K562 (cell line): ENCODE data around the gene FKBP1B. TPM values are rescaled to one million over a fixed set of nuclear protein-coding genes. Genes with fewer than 3 reads are reported as not detected.
A peak's percentile ranks its signal among the peaks of the same experiment; 100 is the strongest.

Experiments
- ATAC-seq: fragments of 200-7000 bp; cut with Tn5 transposase; 3 replicates; pipeline ENCODE4 v1.9.1; 2020; ENCODE audit warnings: moderate library complexity
- BruUV-seq: library from RNA; stranded (reverse); fragments of 400-500 nt; replicated peaks from 2 replicates; lab custom pipeline; 2021; lab: Mats Ljungman, UMichigan
- CTCF ChIA-PET: fragments of 300-600 bp; formaldehyde crosslinking; extraction: SDS; loops from one replicate; lab custom pipeline; 2021; ENCODE audit warnings: low intra/inter-chr PET ratio; lab: Yijun Ruan, JAX
- POLR2A ChIA-PET: fragments of 300-600, 350-650 bp; sonication (Branson Sonifier 250); formaldehyde crosslinking; extraction: SDS; loops from one replicate; lab custom pipeline; 2021; ENCODE audit warnings: antibody characterized with exemption, inconsistent platforms; lab: Yijun Ruan, JAX
- DNase-seq, 4 experiments: peaks; one replicate each; pipeline versions ENCODE4 v3.0.0 to v3.0.0-alpha.2; 2011 to 2018; ENCODE audit warnings: low spot score in 3 of 4, mixed read lengths in 3 of 4; ENCODE audit errors: extremely low read depth in 1 of 4
- FAIRE-seq: peaks from 2 replicates; lab custom pipeline; 2011; peaks lifted over from hg19 to GRCh38; lab: Jason Lieb, UNC
- H2AFZ ChIP-seq: 2 replicates; pipeline ENCODE4 v1.6.0; 2011; ENCODE audit warnings: low read depth, low read length, control low read depth, inconsistent platforms
- H3K27ac ChIP-seq: fragments of 200-600 bp; 3 replicates; pipeline ENCODE4 v1.8.0; 2011; ENCODE audit warnings: low read depth, mild to moderate bottlenecking, control low read depth, inconsistent platforms, low read length, moderate library complexity, mixed read lengths; ENCODE audit errors: extremely low read depth
- H3K27me3 ChIP-seq, 2 experiments: fragments of 300-600 bp in 1 of 2; 2 replicates in 1 of 2; 3 replicates in 1 of 2; pipeline versions ENCODE4 v1.6.0 to v1.8.0; 2011; ENCODE audit warnings: inconsistent platforms in 2 of 2, low read length in 2 of 2, mild to moderate bottlenecking in 1 of 2, mixed read lengths in 1 of 2, moderate library complexity in 1 of 2; ENCODE audit not compliant: control insufficient read depth in 2 of 2, insufficient read depth in 2 of 2
- H3K36me3 ChIP-seq: fragments of 300-600 bp; 3 replicates; pipeline ENCODE4 v1.8.0; 2011; ENCODE audit warnings: mild to moderate bottlenecking, low read length, inconsistent platforms; ENCODE audit not compliant: control insufficient read depth, insufficient read depth
- H3K4me1 ChIP-seq, 2 experiments: fragments of 200-600 bp in 1 of 2; replicated peaks in 1 of 2; 2 replicates in 1 of 2; 3 replicates in 1 of 2; pipeline versions ENCODE4 v1.5.1 to v1.8.0; 2011; ENCODE audit warnings: inconsistent platforms in 2 of 2, low read length in 2 of 2, mild to moderate bottlenecking in 1 of 2, mixed read lengths in 1 of 2, moderate library complexity in 1 of 2; ENCODE audit not compliant: control insufficient read depth in 2 of 2, insufficient read depth in 2 of 2
- H3K4me2 ChIP-seq: 2 replicates; pipeline ENCODE4 v1.6.1; 2011; ENCODE audit warnings: low read length, control low read depth, inconsistent platforms, mixed read lengths; ENCODE audit not compliant: insufficient read depth
- H3K4me3 ChIP-seq: fragments of 200-600 bp; sonication (generic), shearing (Covaris generic); 2 replicates; pipeline ENCODE4 v1.5.1; 2016; ENCODE audit warnings: control low read depth, inconsistent platforms
- H3K79me2 ChIP-seq: fragments of 200-600 bp; 3 replicates; pipeline ENCODE4 v1.8.0; 2011; ENCODE audit warnings: low read length, inconsistent platforms; ENCODE audit not compliant: control insufficient read depth, insufficient read depth
- H3K9ac ChIP-seq, 2 experiments: 2 replicates each; pipeline versions ENCODE4 v1.6.0 to v1.6.1; 2011; ENCODE audit warnings: low read depth in 2 of 2, low read length in 2 of 2, control low read depth in 1 of 2, inconsistent platforms in 1 of 2, mild to moderate bottlenecking in 1 of 2, mixed read lengths in 1 of 2; ENCODE audit not compliant: insufficient read depth in 1 of 2
- H3K9me1 ChIP-seq: one replicate; pipeline ENCODE4 v1.6.0; 2011; ENCODE audit warnings: inconsistent platforms, mild to moderate bottlenecking, low read length, moderate library complexity; ENCODE audit not compliant: control insufficient read depth, insufficient read depth
- H3K9me3 ChIP-seq: replicated peaks from 2 replicates; pipeline ENCODE4 v1.5.1; 2011; ENCODE audit warnings: low read depth, low read length, inconsistent platforms; ENCODE audit not compliant: control insufficient read depth, insufficient read depth
- H4K20me1 ChIP-seq: replicated peaks from 2 replicates; pipeline ENCODE4 v1.6.1; 2011; ENCODE audit warnings: low read length, inconsistent platforms, mixed read lengths; ENCODE audit not compliant: control insufficient read depth, insufficient read depth
- BRF2 ChIP-seq: IDR thresholded peaks from 3 replicates; pipeline ENCODE4 v1.6.1; 2011; ENCODE audit warnings: borderline replicate concordance, mild to moderate bottlenecking; ENCODE audit not compliant: insufficient read length, insufficient read depth
- CHD1 ChIP-seq: fragments of 200-600 bp; sonication (generic); IDR thresholded peaks from one replicate; pipeline ENCODE4 v1.6.1; 2012; ENCODE audit warnings: mild to moderate bottlenecking, moderate library complexity, low read length, inconsistent platforms
- EGR1 ChIP-seq: fragments of 450-650 bp; conservative IDR thresholded peaks from 2 replicates; pipeline ENCODE4 v1.6.1; 2017; ENCODE audit warnings: mild to moderate bottlenecking
- FOXP1 ChIP-seq: sonication (generic); formaldehyde crosslinking; IDR thresholded peaks from 2 replicates; pipeline ENCODE4 v1.8.0; 2022; ENCODE audit warnings: mild to moderate bottlenecking, missing genetic modification reagents
- MAX ChIP-seq: sonication (generic); formaldehyde crosslinking; IDR thresholded peaks from 2 replicates; pipeline ENCODE4 v1.9.0; 2022; ENCODE audit warnings: mild to moderate bottlenecking, missing genetic modification reagents
- MLLT1 ChIP-seq, 2 experiments: fragments of 450-650 bp; IDR thresholded peaks; 2 replicates each; pipeline ENCODE4 v1.6.1; 2016
- MNT ChIP-seq, 2 experiments: fragments of 450-650 bp; conservative IDR thresholded peaks; 2 replicates each; pipeline ENCODE4 v1.6.1; 2017; ENCODE audit warnings: mild to moderate bottlenecking in 2 of 2, moderate library complexity in 2 of 2
- POLR2AphosphoS2 ChIP-seq: IDR thresholded peaks from 2 replicates; pipeline ENCODE4 v1.6.1; 2012; ENCODE audit warnings: low read length, improper control_type of control experiment
- TFAM ChIP-seq: fragments of 250-450 bp; sonication (Bioruptor Pico); conservative IDR thresholded peaks from 2 replicates; pipeline ENCODE4 v1.5.0; 2021; ENCODE audit warnings: mild to moderate bottlenecking, moderate library complexity
- TOE1 ChIP-seq, 2 experiments: fragments of 450-650 bp in 1 of 2; sonication (generic) in 1 of 2; formaldehyde crosslinking in 1 of 2; IDR thresholded peaks; 2 replicates each; pipeline versions ENCODE4 v1.7.1 to v1.8.0; 2016 to 2022; ENCODE audit warnings: borderline replicate concordance in 2 of 2, mild to moderate bottlenecking in 2 of 2, antibody characterized with exemption in 1 of 2, inconsistent platforms in 1 of 2, low read depth in 1 of 2, missing genetic modification reagents in 1 of 2, moderate library complexity in 1 of 2
- WGBS: fragments of 100-300 bp; shearing (Covaris generic); methylation state at CpG from one replicate; pipeline ENCODE4 v1.1.6; 2016; ENCODE audit warnings: low coverage, mixed read lengths; ENCODE audit not compliant: insufficient coverage; ENCODE audit errors: missing lambda C conversion rate; 5-methylcytosine and 5-hydroxymethylcytosine counted together
- in situ Hi-C: fragments of 300-500 bp; cut with MboI; formaldehyde crosslinking; loops from 4 replicates; pipeline ENCODE4 v1.15.0; 2018; ENCODE audit warnings: inconsistent platforms, mixed read lengths
- intact Hi-C: fragments of 100-400 bp; cut with micrococcal nuclease; formaldehyde crosslinking; loops from 2 replicates; pipeline ENCODE4 v1.14.2; 2022
- polyA plus RNA-seq, 8 experiments: library from polyadenylated mRNA; depleted of rRNA in 4 of 8; stranded (reverse) in 5 of 8; unstranded in 3 of 8; fragments of >200 nt; fragmentation: Nextera tagmentation in 2 of 8; fragmentation: Illumina TruSeq in 1 of 8; extraction: Ambion mirVana in 2 of 8; extraction: Trizol in 1 of 8; gene quantifications; 2 replicates each; pipeline versions ENCODE4 v1.2.1 to v1.2.3, GENCODE V29; 2011 to 2014; ENCODE audit warnings: inconsistent platforms in 1 of 8, missing spikeins in 1 of 8
- total RNA-seq, 7 experiments: library from RNA; depleted of rRNA in 6 of 7; stranded (reverse); fragments of >200 nt in 6 of 7; fragmentation: Illumina TruSeq in 2 of 7; extraction: Trizol in 2 of 7; gene quantifications; 2 replicates each; pipeline versions ENCODE4 v1.2.1 to v1.2.3, GENCODE V29; 2011 to 2021; ENCODE audit warnings: low replicate concordance in 1 of 7

The FKBP1B gene
- total and polyA plus RNA-seq, 9 of the 15 experiments (the other 6 are each of a cell fraction or from before 2014, with no cell fraction given): 0.58 to 9.4 (median 1.6) TPM

GRCh38 chr2:24076849-24077534 lies 27.5 kb downstream of the FKBP1B start (continued):
- 0 out of 2 replicates have a peak, but pooled peaks have one; percentile 15 for TF ChIP-seq POLR2AphosphoS2
- TF ChIP-seq TOE1 (IDR thresholded peaks at IDR 0.05; ENCODE audit: borderline replicate concordance): no peak
- no peak for TF ChIP-seq TOE1 (CRISPR knock-in tag; IDR thresholded peaks at IDR 0.05; ENCODE audit: borderline replicate concordance, low read depth)
- peak; percentile 56; the same call in 1 of the 2 replicates for TF ChIP-seq MAX (CRISPR knock-in tag)
- TF ChIP-seq MNT (conservative IDR thresholded peaks at IDR 0.05): no peak

GRCh38 chr2:24077535-24077877 lies 28.0 kb downstream of the FKBP1B start:
- H3K27ac ChIP-seq: peak overlapping the region; percentile 60
- no peaks in the 10 kb centered on the region for H3K9me1 ChIP-seq
- peaks cover 36% of the 10 kb centered on the region for H3K79me2 ChIP-seq
- WGBS: 6% methylated on average over 9 of the region's 9 CpGs
- no peaks in the 10 kb centered on the region for H4K20me1 ChIP-seq
- ChIA-PET POLR2A (interaction anchor here (0.6 to 1.8 kb wide), 5 partner anchors 25 to 1801 kb away, joined by 3 to 8 read pairs (median 6); partner anchors contain the start of genes ASXL2 and ATAD2B), CTCF (no interaction called here)
- H3K4me2 ChIP-seq: peak overlapping the region; percentile 99
- peaks cover 32% of the 10 kb centered on the region for H3K36me3 ChIP-seq
- peak overlapping the region; percentile 82 for H2AFZ ChIP-seq
- peaks cover 9 to 15% of the 10 kb centered on the region in 2 experiments; a peak in 4 of 5 replicates for H3K4me1 ChIP-seq
- no TSS peak for BruUV-seq
- H3K27me3 ChIP-seq: no peaks in the 10 kb centered on the region
- intact Hi-C loops: loop anchor here (2.0 kb wide), 2 partner anchors 87 to 151 kb away; partner anchors contain the start of gene ATAD2B
- ATAC-seq (no peak), FAIRE-seq (peak; percentile 78), DNase-seq (peak in 2 of 4 experiments; percentile 6 to 28)
- H3K4me3 ChIP-seq: peak overlapping the region; percentile 58
- H3K9ac ChIP-seq: peak overlapping the region; percentile 66 to 92
- TF ChIP-seq EGR1 (no peak), FOXP1 (peak; percentile 52; the same call in 1 of the 2 replicates), MLLT1 (IDR thresholded peaks at IDR 0.05) (no peak), MAX (CRISPR knock-in tag) (peak; percentile 30), CHD1 (peak; percentile 22), BRF2 (no peak), TFAM (no peak)
- in situ Hi-C loops: no loop called here
- H3K9me3 ChIP-seq: no peaks in the 10 kb centered on the region
